Subcutaneous adipose tissue (tissue), 4 donors: ENCODE measurements around the gene CDH16. TPM values are rescaled to one million over a fixed set of nuclear protein-coding genes. Genes with fewer than 3 reads are reported as not detected.

Source experiments
- total RNA-seq, 4 donors: library from RNA; depleted of rRNA; stranded (reverse); fragments of >200 nt; gene quantifications; one replicate each; pipeline ENCODE4 v1.1.0, GENCODE V29; 2016
- TF ChIP-seq, protein P1 (sequence below): fragments of 450-650 bp; IDR thresholded peaks from one replicate; pipeline ENCODE4 v1.5.1; 2016; ENCODE audit warnings: low read depth, mild to moderate bottlenecking, control low read depth, antibody characterized with exemption, moderate library complexity

The CDH16 gene
- total RNA-seq, 4 donors from 2014 or later, result not detected

DNA sequence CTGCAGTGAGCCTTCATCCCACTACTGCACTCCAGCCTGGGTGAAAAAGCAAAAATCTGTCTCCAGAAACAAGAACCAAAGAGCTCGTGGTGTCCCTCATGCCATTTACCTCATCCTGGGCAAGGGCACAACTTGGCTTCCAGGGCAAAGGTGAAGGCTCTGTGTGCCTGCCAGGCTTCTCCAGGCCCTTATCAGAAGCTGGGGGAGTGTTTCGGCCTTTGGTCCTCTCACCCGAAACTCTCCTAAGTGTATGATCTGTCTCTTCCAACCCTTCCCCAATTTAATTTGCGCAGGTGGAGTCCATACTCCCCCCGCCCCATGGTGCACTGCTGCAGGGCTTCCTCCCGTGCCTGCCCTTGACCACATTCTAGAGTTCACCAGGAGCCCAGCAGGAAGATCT, 17.8 kb upstream of the CDH16 start:
- TF ChIP-seq, protein P1, sequence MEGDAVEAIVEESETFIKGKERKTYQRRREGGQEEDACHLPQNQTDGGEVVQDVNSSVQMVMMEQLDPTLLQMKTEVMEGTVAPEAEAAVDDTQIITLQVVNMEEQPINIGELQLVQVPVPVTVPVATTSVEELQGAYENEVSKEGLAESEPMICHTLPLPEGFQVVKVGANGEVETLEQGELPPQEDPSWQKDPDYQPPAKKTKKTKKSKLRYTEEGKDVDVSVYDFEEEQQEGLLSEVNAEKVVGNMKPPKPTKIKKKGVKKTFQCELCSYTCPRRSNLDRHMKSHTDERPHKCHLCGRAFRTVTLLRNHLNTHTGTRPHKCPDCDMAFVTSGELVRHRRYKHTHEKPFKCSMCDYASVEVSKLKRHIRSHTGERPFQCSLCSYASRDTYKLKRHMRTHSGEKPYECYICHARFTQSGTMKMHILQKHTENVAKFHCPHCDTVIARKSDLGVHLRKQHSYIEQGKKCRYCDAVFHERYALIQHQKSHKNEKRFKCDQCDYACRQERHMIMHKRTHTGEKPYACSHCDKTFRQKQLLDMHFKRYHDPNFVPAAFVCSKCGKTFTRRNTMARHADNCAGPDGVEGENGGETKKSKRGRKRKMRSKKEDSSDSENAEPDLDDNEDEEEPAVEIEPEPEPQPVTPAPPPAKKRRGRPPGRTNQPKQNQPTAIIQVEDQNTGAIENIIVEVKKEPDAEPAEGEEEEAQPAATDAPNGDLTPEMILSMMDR, result no peak

DNA sequence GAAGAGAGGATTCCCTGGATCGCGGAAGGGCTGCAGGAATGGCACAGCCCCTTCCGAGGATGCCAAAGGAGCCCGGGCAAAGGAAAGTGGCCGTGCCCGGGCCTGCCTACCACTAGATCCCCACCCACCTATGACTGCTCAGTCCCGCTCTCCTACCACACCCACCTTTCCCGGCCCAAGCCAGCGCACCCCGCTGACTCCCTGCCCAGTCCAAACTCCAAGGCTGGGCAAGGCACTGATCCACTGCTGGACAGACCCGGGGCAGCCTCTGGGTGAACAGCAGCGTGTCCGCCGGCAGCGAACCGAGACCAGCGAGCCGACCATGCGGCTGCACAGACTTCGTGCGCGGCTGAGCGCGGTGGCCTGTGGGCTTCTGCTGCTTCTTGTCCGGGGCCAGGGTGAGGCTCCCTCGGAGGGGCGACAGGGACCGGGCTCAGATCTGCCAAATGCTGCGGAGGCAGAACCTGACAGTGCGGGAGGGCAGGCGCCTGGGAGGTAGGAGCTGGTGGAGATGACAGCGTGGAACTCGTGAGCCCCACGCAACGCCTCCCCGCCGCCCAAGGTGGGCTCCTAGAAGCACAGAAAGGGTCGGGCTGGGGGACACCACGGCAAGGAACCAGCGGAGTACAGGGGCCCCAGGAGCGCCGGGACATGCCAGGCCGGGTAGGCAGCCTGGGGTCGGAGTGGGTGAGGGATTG, 16.8 kb upstream of the CDH16 start, which contains the start of gene CES2:
TSS of gene CES2 (plus strand) at position 203 of the 698 bp plus-strand sequence. CDS start at position 323, 120 bp downstream.
- TF ChIP-seq, protein P1, result no peak

DNA sequence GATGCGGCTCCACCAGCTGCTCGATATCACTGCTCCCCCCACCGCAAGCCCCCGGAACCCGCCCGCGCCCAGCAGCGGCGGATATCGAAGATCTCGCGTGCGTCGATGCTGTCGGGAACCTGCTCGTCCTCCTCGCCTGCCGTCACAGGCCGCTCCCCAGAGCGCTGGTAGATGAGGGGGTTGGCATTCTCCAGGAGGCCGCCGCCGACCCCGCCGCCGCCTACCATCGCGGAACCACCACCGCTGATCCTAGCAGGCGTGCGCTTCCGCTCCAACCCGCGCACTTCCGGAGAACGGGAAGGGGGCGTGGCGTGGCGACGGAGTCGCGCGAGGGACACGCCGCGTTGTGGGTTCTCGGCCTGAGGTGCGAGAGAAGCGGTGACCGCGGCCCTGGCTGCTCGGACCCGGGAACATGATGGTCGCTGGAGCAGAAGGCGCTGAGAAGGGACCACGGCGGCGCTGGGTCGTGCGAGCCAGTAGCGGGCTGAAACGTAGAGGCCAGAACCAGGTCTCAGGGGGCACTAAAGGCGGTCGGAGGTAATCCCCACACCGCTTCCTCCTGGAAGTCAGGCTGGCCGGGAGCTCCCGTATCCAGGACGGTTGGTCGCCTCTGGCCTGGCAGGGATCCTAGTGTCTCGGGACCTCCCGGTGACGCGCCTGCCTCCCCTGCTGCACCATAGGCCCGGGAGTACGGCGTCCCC, 15.6 kb upstream of the CDH16 start, which contains the start of gene CIAO2B:
TSS of gene CIAO2B (minus strand) at position 265 of the 701 bp plus-strand sequence. CDS start at position 227, 38 bp downstream.
- TF ChIP-seq, protein P1, result no peak

DNA sequence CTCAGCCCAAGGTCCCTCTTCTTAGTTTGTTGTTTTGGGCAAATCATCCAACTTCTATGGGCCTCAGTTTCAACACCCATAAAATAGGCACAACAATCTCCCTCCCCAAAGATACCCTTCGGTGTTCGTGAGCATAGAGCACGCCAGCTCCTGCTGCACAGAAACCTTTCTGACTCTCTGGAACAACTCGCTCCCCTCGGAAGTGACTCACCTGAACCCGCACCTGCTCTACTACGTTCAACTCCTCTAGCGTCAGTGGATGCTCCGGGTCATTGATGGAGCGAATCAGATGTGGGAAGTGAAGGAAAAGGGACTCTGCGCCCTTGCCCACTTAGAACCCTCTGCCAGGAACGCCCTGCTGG, 15.1 kb upstream of the CDH16 start:
- TF ChIP-seq, protein P1, result no peak

DNA sequence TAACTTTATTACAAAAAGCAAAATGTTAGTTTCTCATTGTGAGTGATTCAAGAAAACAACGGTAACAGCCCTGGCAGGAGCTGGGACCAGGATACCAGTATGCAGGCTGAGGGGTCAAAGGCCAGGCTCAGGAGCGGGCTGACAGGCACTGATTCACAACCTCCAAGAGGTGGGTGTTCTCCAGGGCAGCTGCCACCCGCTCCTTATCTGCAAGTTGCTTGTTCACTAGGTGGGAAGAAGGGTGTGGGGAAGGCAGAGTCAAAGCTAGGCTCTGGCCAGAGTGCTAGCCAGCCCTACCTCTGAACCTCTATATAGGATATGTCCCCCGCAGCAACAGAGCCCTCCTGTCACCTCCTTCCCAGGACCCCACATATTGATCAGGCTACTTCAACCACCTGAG, 13.4 kb upstream of the CDH16 start:
- TF ChIP-seq, protein P1, result no peak

DNA sequence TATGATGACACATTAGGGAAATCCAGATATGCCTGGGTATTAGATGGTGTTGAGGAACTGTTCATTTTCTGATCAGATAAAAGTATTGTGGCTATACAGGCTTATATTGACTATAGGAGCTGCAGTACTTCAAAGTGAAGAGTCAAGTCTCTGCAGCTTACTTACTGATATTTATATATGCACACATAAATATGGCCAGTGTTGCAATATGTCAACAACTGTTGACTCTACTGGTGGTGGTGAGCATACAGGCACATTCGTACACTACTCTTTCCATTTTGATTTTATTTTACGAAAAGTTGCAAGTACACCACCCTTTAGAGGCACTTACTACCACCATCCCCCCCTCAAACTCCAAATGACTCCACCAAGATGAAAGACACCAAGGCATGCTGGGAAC, 13.0 kb upstream of the CDH16 start:
- TF ChIP-seq, protein P1, result no peak

DNA sequence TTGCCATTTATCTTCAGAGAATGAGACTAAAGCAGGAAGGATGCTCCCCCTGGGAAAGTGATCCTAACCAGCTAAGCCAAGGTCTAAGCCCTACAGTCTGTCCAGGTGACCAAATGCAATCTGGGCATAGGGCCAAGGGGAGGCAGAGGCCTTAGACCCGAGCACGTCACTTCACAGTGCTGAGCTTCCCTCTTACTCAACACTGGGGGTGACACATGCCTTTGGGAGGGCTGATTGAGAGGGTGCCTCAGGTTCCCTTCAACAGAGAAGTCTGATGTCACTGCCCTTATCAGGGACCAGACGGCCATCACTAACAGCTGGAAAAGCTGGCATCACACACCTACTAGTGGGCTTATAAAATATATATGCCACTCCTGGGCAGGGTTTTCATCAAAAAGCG, 11.5 kb upstream of the CDH16 start:
- TF ChIP-seq, protein P1, result no peak
